PC-3 (cell line): ENCODE measurements around the gene MRPL1. TPM values are rescaled to one million over a fixed set of nuclear protein-coding genes. Genes with fewer than 3 reads are reported as not detected.

Experiments used
- ATAC-seq: fragments of 200-7000 bp; cut with Tn5 transposase; 2 replicates; pipeline ENCODE4 v1.9.1; 2020; ENCODE audit warnings: mild to moderate bottlenecking, moderate library complexity
- BruUV-seq: library from RNA; stranded (reverse); fragments of 400-500 nt; replicated peaks from 2 replicates; lab custom pipeline; 2021; lab: Mats Ljungman, UMichigan
- CTCF ChIA-PET: fragments of 300-600 bp; sonication (Branson Sonifier 250); formaldehyde crosslinking; loops from one replicate; lab custom pipeline; 2022; ENCODE audit warnings: antibody characterized with exemption; lab: Charles Lee
- POLR2A ChIA-PET: fragments of 300-600 bp; sonication (Branson Sonifier 250); formaldehyde crosslinking; loops from one replicate; lab custom pipeline; 2022; ENCODE audit warnings: antibody characterized with exemption; ENCODE audit not compliant: unreplicated experiment; lab: Charles Lee
- DNase-seq: peaks from one replicate; pipeline ENCODE4 v3.0.0-alpha.2; 2015
- H2AFZ ChIP-seq: fragments of 300-600 bp; sonication (generic); 2 replicates; pipeline ENCODE4 v1.6.0; 2016; ENCODE audit warnings: antibody characterized with exemption, low read length
- H3F3A ChIP-seq: fragments of 300-600 bp; sonication (generic); one replicate; pipeline ENCODE4 v1.6.0; 2017; ENCODE audit warnings: antibody characterized with exemption, low read length, control low read depth, mild to moderate bottlenecking; ENCODE audit not compliant: unreplicated experiment
- H3K27ac ChIP-seq: fragments of 300-600 bp; sonication (generic); 2 replicates; pipeline ENCODE4 v1.5.1; 2016; ENCODE audit warnings: mild to moderate bottlenecking, low read length
- H3K27me3 ChIP-seq: fragments of 300-600 bp; sonication (generic); 2 replicates; pipeline ENCODE4 v1.6.1; 2016; ENCODE audit warnings: low read length, mixed read lengths
- H3K36me3 ChIP-seq: fragments of 300-600 bp; sonication (generic); 2 replicates; pipeline ENCODE4 v1.6.1; 2016; ENCODE audit warnings: low read depth, mixed run types, low read length, mixed read lengths
- H3K4me1 ChIP-seq: fragments of 300-600 bp; sonication (generic); 2 replicates; pipeline ENCODE4 v1.5.1; 2016; ENCODE audit warnings: low read length; ENCODE audit not compliant: insufficient read depth
- H3K4me2 ChIP-seq: fragments of 300-600 bp; sonication (generic); 2 replicates; pipeline ENCODE4 v1.6.0; 2016; ENCODE audit warnings: low read length
- H3K4me3 ChIP-seq: fragments of 300-600 bp; sonication (generic); 2 replicates; pipeline ENCODE4 v1.5.1; 2016; ENCODE audit warnings: mild to moderate bottlenecking, low read length, mixed read lengths
- H3K79me2 ChIP-seq: fragments of 300-600 bp; sonication (generic); 2 replicates; pipeline ENCODE4 v1.6.1; 2017; ENCODE audit warnings: low read length, mixed read lengths
- H3K9ac ChIP-seq: fragments of 300-600 bp; sonication (generic); 2 replicates; pipeline ENCODE4 v1.6.0; 2016; ENCODE audit warnings: mild to moderate bottlenecking, low read length
- H3K9me2 ChIP-seq: fragments of 300-600 bp; sonication (generic); replicated peaks from 2 replicates; pipeline ENCODE4 v1.6.1; 2016; ENCODE audit warnings: mixed run types, low read length, mixed read lengths
- H3K9me3 ChIP-seq: fragments of 300-600 bp; sonication (generic); 2 replicates; pipeline ENCODE4 v1.6.1; 2016; ENCODE audit warnings: low read length, mixed read lengths
- H4K20me1 ChIP-seq: fragments of 300-600 bp; sonication (generic); 2 replicates; pipeline ENCODE4 v1.6.1; 2016; ENCODE audit warnings: low read length, mixed read lengths
- EZH2 ChIP-seq: fragments of 300-600 bp; sonication (generic); IDR thresholded peaks from one replicate; pipeline ENCODE4 v1.6.1; 2017; ENCODE audit warnings: antibody characterized with exemption, mild to moderate bottlenecking, low read length; ENCODE audit not compliant: unreplicated experiment
- EZH2phosphoT487 ChIP-seq: fragments of 300-600 bp; sonication (generic); IDR thresholded peaks from 2 replicates; pipeline ENCODE4 v1.6.1; 2018; ENCODE audit warnings: mild to moderate bottlenecking, antibody characterized with exemption, low read length, borderline replicate concordance
- intact Hi-C: fragments of 100-400 bp; cut with micrococcal nuclease; formaldehyde crosslinking; loops from 2 replicates; pipeline ENCODE4 v1.9.0; 2023
- total RNA-seq: library from RNA; depleted of rRNA; stranded (reverse); fragments of >200 nt; gene quantifications from 2 replicates; pipeline ENCODE4 v1.2.3, GENCODE V29; 2014
- TF ChIP-seq, protein P1 (sequence below): fragments of 300-600 bp; sonication (generic); conservative IDR thresholded peaks from 2 replicates; pipeline ENCODE4 v1.5.1; 2017; ENCODE audit warnings: antibody characterized with exemption, low read depth, mild to moderate bottlenecking, low read length

The MRPL1 gene
- total RNA-seq, 1 experiment from 2014 or later: 23.0 TPM

DNA sequence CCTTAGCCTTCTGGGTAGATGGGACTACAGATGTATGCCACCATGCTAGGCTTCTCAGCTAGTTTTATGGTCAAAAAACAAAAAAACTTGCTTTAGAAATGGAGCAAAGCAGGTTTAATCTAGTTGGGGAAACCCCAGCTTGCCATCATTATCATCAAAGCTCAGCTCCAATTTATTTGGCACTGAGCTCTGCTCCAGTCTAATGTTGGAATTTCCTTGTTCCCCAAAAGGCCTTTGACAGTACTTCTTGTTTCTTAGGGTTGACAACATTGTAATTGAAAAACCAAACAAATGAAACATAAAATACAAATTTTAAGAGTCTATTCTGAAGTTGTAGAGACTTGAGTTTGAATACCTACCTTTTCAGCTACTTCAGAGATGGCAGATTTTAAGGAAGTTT is 48.0 kb downstream of the MRPL1 start:
- ATAC-seq (no peak), DNase-seq (no peak)
- no peaks in the 10 kb centered on the region for H3K4me1 ChIP-seq
- H3K9ac ChIP-seq: no peak overlapping the region
- ChIA-PET POLR2A (no interaction called here), CTCF (no interaction called here)
- TF ChIP-seq, protein P1, sequence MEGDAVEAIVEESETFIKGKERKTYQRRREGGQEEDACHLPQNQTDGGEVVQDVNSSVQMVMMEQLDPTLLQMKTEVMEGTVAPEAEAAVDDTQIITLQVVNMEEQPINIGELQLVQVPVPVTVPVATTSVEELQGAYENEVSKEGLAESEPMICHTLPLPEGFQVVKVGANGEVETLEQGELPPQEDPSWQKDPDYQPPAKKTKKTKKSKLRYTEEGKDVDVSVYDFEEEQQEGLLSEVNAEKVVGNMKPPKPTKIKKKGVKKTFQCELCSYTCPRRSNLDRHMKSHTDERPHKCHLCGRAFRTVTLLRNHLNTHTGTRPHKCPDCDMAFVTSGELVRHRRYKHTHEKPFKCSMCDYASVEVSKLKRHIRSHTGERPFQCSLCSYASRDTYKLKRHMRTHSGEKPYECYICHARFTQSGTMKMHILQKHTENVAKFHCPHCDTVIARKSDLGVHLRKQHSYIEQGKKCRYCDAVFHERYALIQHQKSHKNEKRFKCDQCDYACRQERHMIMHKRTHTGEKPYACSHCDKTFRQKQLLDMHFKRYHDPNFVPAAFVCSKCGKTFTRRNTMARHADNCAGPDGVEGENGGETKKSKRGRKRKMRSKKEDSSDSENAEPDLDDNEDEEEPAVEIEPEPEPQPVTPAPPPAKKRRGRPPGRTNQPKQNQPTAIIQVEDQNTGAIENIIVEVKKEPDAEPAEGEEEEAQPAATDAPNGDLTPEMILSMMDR: no peak
- TF ChIP-seq EZH2: no peak
- TF ChIP-seq EZH2phosphoT487: no peak
- H3K27ac ChIP-seq: no peak overlapping the region
- BruUV-seq: no TSS peak
- H3F3A ChIP-seq: no peaks in the 10 kb centered on the region
- no peaks in the 10 kb centered on the region for H3K79me2 ChIP-seq
- no peak overlapping the region for H3K4me3 ChIP-seq
- no peak overlapping the region for H3K4me2 ChIP-seq
- H3K9me3 ChIP-seq: no peaks in the 10 kb centered on the region
- intact Hi-C loops: no loop called here
- no peak overlapping the region for H2AFZ ChIP-seq
- H3K36me3 ChIP-seq: peaks cover 26% of the 10 kb centered on the region
- no peaks in the 10 kb centered on the region for H3K9me2 ChIP-seq
- no peaks in the 10 kb centered on the region for H4K20me1 ChIP-seq
- H3K27me3 ChIP-seq: no peaks in the 10 kb centered on the region

DNA sequence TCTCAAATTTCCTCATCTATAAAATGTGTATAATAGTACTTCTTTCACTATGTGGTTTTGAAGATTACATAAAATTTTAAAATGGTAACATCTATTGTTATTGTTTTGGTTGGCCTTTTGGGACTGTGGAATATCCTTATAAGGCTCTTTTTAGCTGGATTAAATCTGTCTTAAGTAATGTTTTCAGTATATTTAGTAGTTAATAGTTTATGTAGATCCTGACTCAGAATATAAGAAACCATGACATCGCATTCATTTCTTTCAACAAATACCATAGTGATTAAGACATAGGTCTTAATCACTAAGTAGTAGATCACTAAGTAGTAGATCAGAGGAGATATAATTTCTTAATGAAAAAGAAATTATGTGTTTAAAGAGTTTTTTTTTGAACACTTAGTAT is 48.5 kb downstream of the MRPL1 start:
- POLR2A ChIA-PET: no interaction called here
- no peaks in the 10 kb centered on the region for H3K9me3 ChIP-seq
- no peak overlapping the region for H2AFZ ChIP-seq

DNA sequence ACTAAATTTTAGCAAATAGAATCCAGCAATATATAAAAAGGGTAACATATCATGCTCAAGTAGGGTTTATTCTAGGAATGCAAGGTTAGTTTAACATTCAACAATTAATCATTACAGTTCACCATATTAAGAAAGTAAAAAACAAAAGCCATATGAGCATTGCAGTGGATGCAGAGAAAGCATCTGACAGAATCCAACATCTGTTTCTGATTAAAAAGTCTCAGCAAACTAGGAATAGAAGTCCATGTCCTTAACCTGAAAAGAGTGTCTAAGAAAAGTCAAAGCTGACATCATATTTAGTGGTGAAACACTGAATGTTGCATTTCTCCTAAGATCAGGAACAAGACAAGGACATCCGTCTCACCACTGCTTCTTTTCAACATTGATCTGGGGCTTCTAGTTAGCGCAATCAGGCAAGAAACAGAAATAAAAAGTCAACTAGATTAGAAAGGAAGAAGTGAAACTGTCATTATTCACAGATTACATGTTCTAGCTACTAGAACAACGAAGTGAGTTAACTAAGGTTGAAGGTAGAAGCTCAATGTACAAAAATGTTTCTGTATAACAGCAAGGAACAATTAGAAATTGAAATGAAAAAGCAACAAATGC is 49.3 kb downstream of the MRPL1 start:
- no peak for TF ChIP-seq EZH2
- TF ChIP-seq EZH2phosphoT487: no peak
- TF ChIP-seq, protein P1: no peak
- Histone ChIP-seq H3K27ac (no peak overlapping the region), H3K27me3 (no peaks in the 10 kb centered on the region), H3K9me3 (no peaks in the 10 kb centered on the region), H3K9me2 (no peaks in the 10 kb centered on the region), H4K20me1 (no peaks in the 10 kb centered on the region), H3K4me1 (no peaks in the 10 kb centered on the region), H3K4me3 (no peak overlapping the region), H3K79me2 (no peaks in the 10 kb centered on the region), H3K9ac (no peak overlapping the region), H2AFZ (no peak overlapping the region), H3K36me3 (peaks cover 26% of the 10 kb centered on the region), H3K4me2 (no peak overlapping the region), H3F3A (no peaks in the 10 kb centered on the region)
- no peak for ATAC-seq
- DNase-seq: no peak
- ChIA-PET POLR2A (no interaction called here), CTCF (no interaction called here)
- BruUV-seq: no TSS peak
- intact Hi-C loops: no loop called here

More for the DNA sequence above, 48.5 kb downstream of the MRPL1 start:
- BruUV-seq: no TSS peak
- DNase-seq: no peak
- CTCF ChIA-PET: no interaction called here
- H3K9me2 ChIP-seq: no peaks in the 10 kb centered on the region
- no peaks in the 10 kb centered on the region for H4K20me1 ChIP-seq
- no peak overlapping the region for H3K4me3 ChIP-seq
- no peaks in the 10 kb centered on the region for H3K79me2 ChIP-seq
- ATAC-seq: no peak
- peaks cover 26% of the 10 kb centered on the region for H3K36me3 ChIP-seq
- H3K27me3 ChIP-seq: no peaks in the 10 kb centered on the region
- H3F3A ChIP-seq: no peaks in the 10 kb centered on the region
- intact Hi-C loops: no loop called here
- TF ChIP-seq, protein P1: no peak
- TF ChIP-seq EZH2phosphoT487 (no peak), EZH2 (no peak)
- no peak overlapping the region for H3K4me2 ChIP-seq
- H3K4me1 ChIP-seq: no peaks in the 10 kb centered on the region
- H3K27ac ChIP-seq: no peak overlapping the region
- H3K9ac ChIP-seq: no peak overlapping the region
